Effector memory CD8-positive, alpha-beta T cell (primary cell): ENCODE measurements around the gene ZNF248.
A peak's percentile ranks its signal among the peaks of the same experiment; 100 is the strongest.
"Not testable (repeated sequence)": the region's sequence is repeated elsewhere in the genome, so short reads cannot be mapped to it uniquely, and the experiment has no call there.

ENCODE experiments used
- ATAC-seq: fragments of 150-1000 bp; cut with Tn5 transposase; replicated peaks from 2 replicates; pipeline ENCODE4 v1.10.0; 2021; ENCODE audit warnings: mild to moderate bottlenecking, moderate library complexity
- DNase-seq, 3 experiments: peaks; one replicate each; pipeline ENCODE4 v3.0.0; 2021
- H3K27ac Mint-ChIP-seq, 2 donors: one replicate each; pipeline ENCODE4 v1.8.0; 2022; ENCODE audit warnings: mild to moderate bottlenecking in 2 of 2, mixed read lengths in 2 of 2, moderate library complexity in 2 of 2
- H3K27me3 Mint-ChIP-seq, 2 donors: one replicate each; pipeline ENCODE4 v1.8.0; 2022; ENCODE audit warnings: mixed read lengths in 2 of 2
- H3K36me3 Mint-ChIP-seq: one replicate; pipeline ENCODE4 v1.8.0; 2022; ENCODE audit warnings: mild to moderate bottlenecking, moderate library complexity, mixed read lengths; ENCODE audit not compliant: insufficient read depth
- H3K4me1 Mint-ChIP-seq, 2 donors: one replicate each; pipeline ENCODE4 v1.8.0; 2022; ENCODE audit warnings: low read depth in 2 of 2, mixed read lengths in 2 of 2
- H3K4me3 Mint-ChIP-seq, 2 donors: one replicate each; pipeline ENCODE4 v1.8.0; 2022; ENCODE audit warnings: mild to moderate bottlenecking in 2 of 2, mixed read lengths in 2 of 2, moderate library complexity in 2 of 2
- H3K9me3 Mint-ChIP-seq, 2 donors: one replicate each; pipeline ENCODE4 v1.8.0; 2022; ENCODE audit warnings: mixed read lengths in 2 of 2

Gene ZNF248

GRCh38 chr10:37859270-37859669, 1.9 kb upstream of the ZNF248 start:
- ATAC-seq, H3K27me3 Mint-ChIP-seq, H3K27ac Mint-ChIP-seq, H3K4me3 Mint-ChIP-seq, H3K9me3 Mint-ChIP-seq, DNase-seq: not testable (repeated sequence)
- peaks cover 18 to 27% of the 10 kb centered on the region in 2 donors for H3K4me1 Mint-ChIP-seq
- H3K36me3 Mint-ChIP-seq, result peaks cover 13% of the 10 kb centered on the region

- no peaks in the 10 kb centered on the region for H3K9me3 Mint-ChIP-seq
- H3K27me3 Mint-ChIP-seq, result no peaks in the 10 kb centered on the region
- H3K4me3 Mint-ChIP-seq, result peak overlapping the region; percentile 85 to 93
- H3K4me1 Mint-ChIP-seq, result peaks cover 21 to 34% of the 10 kb centered on the region in 2 donors
- peak; percentile 6 for ATAC-seq
- peak overlapping the region; percentile 91 to 97 for H3K27ac Mint-ChIP-seq
- no peak for DNase-seq
- peaks cover 15% of the 10 kb centered on the region for H3K36me3 Mint-ChIP-seq
Observed at GRCh38 chr10:37856881-37857286, 526 bp downstream of the ZNF248 start.

DNA sequence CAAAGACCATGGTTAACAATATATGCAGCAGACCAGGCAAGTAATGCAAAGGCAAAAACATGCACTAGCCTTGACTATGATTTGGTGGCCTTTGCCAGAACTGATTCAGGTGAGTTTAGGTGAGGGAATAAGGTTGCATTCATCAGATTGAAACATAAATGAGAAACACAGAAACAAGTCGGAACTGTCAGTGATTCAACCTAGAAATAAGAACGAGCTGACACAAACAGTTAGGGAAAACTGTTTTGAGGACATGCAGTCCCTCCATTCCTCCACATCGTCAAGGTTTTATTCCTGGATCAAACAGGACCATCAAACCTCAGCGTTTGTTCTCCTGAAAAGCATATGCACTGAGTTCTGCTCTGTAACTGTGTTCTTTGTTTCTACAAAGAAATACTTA, 1.8 kb downstream of the ZNF248 start:
- peaks cover 21 to 40% of the 10 kb centered on the region in 2 donors for H3K4me1 Mint-ChIP-seq
- H3K27me3 Mint-ChIP-seq, result no peaks in the 10 kb centered on the region
- no peak for ATAC-seq
- H3K36me3 Mint-ChIP-seq, result peaks cover 16% of the 10 kb centered on the region
- DNase-seq, result no peak
- H3K27ac Mint-ChIP-seq, result no peak overlapping the region
- H3K4me3 Mint-ChIP-seq, result no peak overlapping the region
- H3K9me3 Mint-ChIP-seq, result no peaks in the 10 kb centered on the region

DNA sequence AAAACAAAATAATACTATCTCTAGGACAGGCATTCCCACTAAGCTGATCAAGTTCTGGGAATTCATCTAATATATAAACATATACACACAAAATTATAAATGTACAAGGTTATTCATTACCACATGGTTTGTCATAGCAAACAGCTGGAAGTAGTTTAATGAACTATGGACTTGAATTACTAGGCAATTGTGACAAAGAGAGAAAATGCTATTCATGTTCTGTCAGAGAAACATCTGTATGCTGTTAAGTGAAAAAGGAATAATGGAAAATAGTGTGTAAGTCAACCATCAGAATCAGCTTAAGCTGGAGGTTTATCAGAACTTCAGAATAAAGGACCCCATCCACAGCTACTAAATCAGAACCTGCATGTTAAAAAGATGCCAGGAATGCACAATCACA, 2.8 kb downstream of the ZNF248 start:
- H3K36me3 Mint-ChIP-seq, result peaks cover 19% of the 10 kb centered on the region

GRCh38 chr10:37844644-37845043, 12.8 kb downstream of the ZNF248 start:
- Mint-ChIP-seq H3K27me3 (no peaks in the 10 kb centered on the region), H3K27ac (peak overlapping the region in 1 of 2 donors; percentile 47), H3K9me3 (peaks cover 0 to 1% of the 10 kb centered on the region in 2 donors), H3K36me3 (peaks cover 16% of the 10 kb centered on the region), H3K4me1 (peaks cover 2 to 11% of the 10 kb centered on the region in 2 donors), H3K4me3 (no peak overlapping the region)
- ATAC-seq (no peak), DNase-seq (no peak)

More for the DNA sequence above, 2.8 kb downstream of the ZNF248 start:
- Mint-ChIP-seq H3K27ac (no peak overlapping the region), H3K9me3 (no peaks in the 10 kb centered on the region), H3K4me1 (peaks cover 21 to 40% of the 10 kb centered on the region in 2 donors), H3K4me3 (no peak overlapping the region), H3K27me3 (no peaks in the 10 kb centered on the region)
- ATAC-seq (no peak), DNase-seq (no peak)

GRCh38 chr10:37839243-37839642, 18.2 kb downstream of the ZNF248 start:
- no peaks in the 10 kb centered on the region for H3K27me3 Mint-ChIP-seq
- peaks cover 3 to 5% of the 10 kb centered on the region in 2 donors for H3K4me1 Mint-ChIP-seq
- peaks cover 18% of the 10 kb centered on the region for H3K36me3 Mint-ChIP-seq
- no peak overlapping the region for H3K27ac Mint-ChIP-seq
- DNase-seq, result no peak
- ATAC-seq, result no peak
- no peak overlapping the region for H3K4me3 Mint-ChIP-seq
- H3K9me3 Mint-ChIP-seq, result peaks cover 7 to 16% of the 10 kb centered on the region in 2 donors

DNA sequence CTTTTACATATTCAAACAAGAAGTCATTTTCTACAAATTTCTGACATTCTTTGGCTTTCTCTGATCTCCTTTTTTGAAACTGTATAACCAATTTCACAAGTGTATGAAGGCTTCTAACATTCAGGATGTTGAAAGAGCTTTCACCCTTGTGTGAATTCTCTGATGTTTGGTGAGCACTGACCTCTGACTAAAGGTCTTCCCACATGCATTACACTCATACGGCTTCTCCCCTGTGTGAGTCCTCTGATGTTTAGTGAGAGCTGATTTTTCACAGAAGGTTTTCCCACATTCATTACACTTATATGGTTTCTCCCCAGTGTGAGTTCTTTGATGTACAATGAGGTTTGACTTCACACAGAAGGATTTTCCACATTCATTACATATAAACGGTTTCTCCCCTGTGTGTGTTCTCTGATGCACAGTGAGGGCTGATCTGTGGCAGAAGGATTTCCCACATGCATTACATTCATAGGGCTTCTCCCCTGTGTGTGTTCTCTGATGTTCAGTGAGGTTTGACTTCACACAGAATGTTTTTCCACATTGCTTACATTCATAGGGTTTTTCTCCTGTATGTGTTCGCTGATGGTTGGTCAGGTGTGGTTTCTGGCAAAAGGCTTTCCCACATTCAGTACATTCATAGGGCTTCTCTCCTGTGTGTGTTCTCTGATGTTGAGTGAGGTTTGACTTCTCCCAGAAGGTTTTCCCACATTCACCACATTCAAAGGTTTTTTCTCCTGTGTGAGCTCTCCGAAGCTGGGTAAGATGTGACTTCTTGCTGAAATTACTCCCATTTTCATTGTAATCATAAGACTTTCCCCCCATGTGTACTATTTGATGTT, 25.7 kb downstream of the ZNF248 start:
- Mint-ChIP-seq H3K9me3 (peaks cover 18 to 53% of the 10 kb centered on the region in 2 donors), H3K4me3 (no peak overlapping the region), H3K36me3 (peaks cover 32% of the 10 kb centered on the region), H3K27ac (no peak overlapping the region), H3K27me3 (no peaks in the 10 kb centered on the region), H3K4me1 (no peaks in the 10 kb centered on the region)
- no peak for DNase-seq
- no peak for ATAC-seq

GRCh38 chr10:37826806-37827205, 30.6 kb downstream of the ZNF248 start:
- ATAC-seq, result no peak
- peaks cover 8% of the 10 kb centered on the region for H3K36me3 Mint-ChIP-seq
- H3K9me3 Mint-ChIP-seq, result peaks cover 13 to 28% of the 10 kb centered on the region in 2 donors

GRCh38 chr10:37821237-37821636, 36.2 kb downstream of the ZNF248 start:
- peaks cover 3% of the 10 kb centered on the region for H3K36me3 Mint-ChIP-seq
- DNase-seq, result no peak
- H3K4me1 Mint-ChIP-seq, result no peaks in the 10 kb centered on the region

More at GRCh38 chr10:37826806-37827205, 30.6 kb downstream of the ZNF248 start:
- no peak overlapping the region for H3K4me3 Mint-ChIP-seq
- no peak for DNase-seq
- H3K27ac Mint-ChIP-seq, result no peak overlapping the region
- no peaks in the 10 kb centered on the region for H3K4me1 Mint-ChIP-seq
- no peaks in the 10 kb centered on the region for H3K27me3 Mint-ChIP-seq

GRCh38 chr10:37819797-37820196, 37.6 kb downstream of the ZNF248 start:
- peaks cover 13 to 37% of the 10 kb centered on the region in 2 donors for H3K9me3 Mint-ChIP-seq

More at GRCh38 chr10:37821237-37821636, 36.2 kb downstream of the ZNF248 start:
- H3K4me3 Mint-ChIP-seq, result no peak overlapping the region
- H3K27ac Mint-ChIP-seq, result no peak overlapping the region
- no peaks in the 10 kb centered on the region for H3K27me3 Mint-ChIP-seq
- peaks cover 17 to 28% of the 10 kb centered on the region in 2 donors for H3K9me3 Mint-ChIP-seq
- ATAC-seq, result no peak

GRCh38 chr10:37816290-37816689, 41.1 kb downstream of the ZNF248 start:
- peaks cover 15 to 56% of the 10 kb centered on the region in 2 donors for H3K9me3 Mint-ChIP-seq

More at GRCh38 chr10:37819797-37820196, 37.6 kb downstream of the ZNF248 start:
- Mint-ChIP-seq H3K4me1 (no peaks in the 10 kb centered on the region), H3K27me3 (no peaks in the 10 kb centered on the region), H3K27ac (no peak overlapping the region), H3K36me3 (peaks cover 3% of the 10 kb centered on the region), H3K4me3 (no peak overlapping the region)
- ATAC-seq (no peak), DNase-seq (no peak)

DNA sequence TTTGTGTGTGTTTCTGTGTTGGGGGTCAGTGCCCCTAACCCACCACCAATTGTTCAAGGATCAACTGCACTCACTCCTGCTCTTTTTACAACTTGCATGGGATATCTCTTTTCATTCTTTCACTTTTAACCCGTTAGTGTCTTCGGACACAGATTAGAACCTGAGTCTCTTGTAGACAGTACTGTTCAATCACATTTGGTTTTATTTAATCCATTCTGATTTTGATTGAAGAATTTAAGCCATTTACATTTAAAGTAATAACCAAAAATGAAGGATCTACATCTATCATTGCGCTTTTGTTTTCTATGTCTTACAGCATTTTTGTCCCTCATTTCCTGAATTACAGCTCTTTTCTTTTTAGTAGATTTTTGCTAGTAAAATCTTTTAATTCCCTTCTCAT, 43.6 kb downstream of the ZNF248 start:
- Mint-ChIP-seq H3K27me3 (no peaks in the 10 kb centered on the region), H3K4me1 (no peaks in the 10 kb centered on the region), H3K27ac (no peak overlapping the region), H3K4me3 (no peak overlapping the region), H3K36me3 (no peaks in the 10 kb centered on the region), H3K9me3 (peaks cover 8 to 37% of the 10 kb centered on the region in 2 donors)
- ATAC-seq, result no peak
- DNase-seq, result no peak

More at GRCh38 chr10:37816290-37816689, 41.1 kb downstream of the ZNF248 start:
- ATAC-seq, result no peak
- no peaks in the 10 kb centered on the region for H3K27me3 Mint-ChIP-seq
- H3K36me3 Mint-ChIP-seq, result peaks cover 3% of the 10 kb centered on the region
- no peaks in the 10 kb centered on the region for H3K4me1 Mint-ChIP-seq
- no peak overlapping the region for H3K27ac Mint-ChIP-seq
- H3K4me3 Mint-ChIP-seq, result no peak overlapping the region
- DNase-seq, result no peak

DNA sequence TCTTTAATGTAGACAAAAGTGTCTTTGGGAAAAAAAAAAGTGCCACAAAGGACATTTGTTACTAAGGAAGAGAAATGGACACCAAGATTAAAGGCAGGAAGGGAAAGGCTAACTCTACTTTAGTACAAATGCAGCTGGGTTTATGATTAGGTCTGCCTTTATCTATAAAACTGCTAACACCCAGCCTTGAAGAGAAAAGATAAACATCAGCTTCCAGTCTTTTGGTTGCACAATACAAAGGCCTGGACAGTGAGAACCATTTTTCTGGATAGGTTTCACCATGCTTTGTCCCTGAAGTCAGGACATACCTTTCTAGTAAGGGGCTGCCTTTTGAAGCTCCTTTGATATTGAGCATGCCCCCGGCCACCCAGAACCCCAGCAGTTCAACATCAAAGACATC, 45.1 kb downstream of the ZNF248 start:
- DNase-seq, result no peak
- peaks cover 8 to 37% of the 10 kb centered on the region in 2 donors for H3K9me3 Mint-ChIP-seq
- no peak overlapping the region for H3K4me3 Mint-ChIP-seq
- no peak overlapping the region for H3K27ac Mint-ChIP-seq
- no peaks in the 10 kb centered on the region for H3K27me3 Mint-ChIP-seq
- H3K4me1 Mint-ChIP-seq, result no peaks in the 10 kb centered on the region
- ATAC-seq, result no peak
- H3K36me3 Mint-ChIP-seq, result no peaks in the 10 kb centered on the region

DNA sequence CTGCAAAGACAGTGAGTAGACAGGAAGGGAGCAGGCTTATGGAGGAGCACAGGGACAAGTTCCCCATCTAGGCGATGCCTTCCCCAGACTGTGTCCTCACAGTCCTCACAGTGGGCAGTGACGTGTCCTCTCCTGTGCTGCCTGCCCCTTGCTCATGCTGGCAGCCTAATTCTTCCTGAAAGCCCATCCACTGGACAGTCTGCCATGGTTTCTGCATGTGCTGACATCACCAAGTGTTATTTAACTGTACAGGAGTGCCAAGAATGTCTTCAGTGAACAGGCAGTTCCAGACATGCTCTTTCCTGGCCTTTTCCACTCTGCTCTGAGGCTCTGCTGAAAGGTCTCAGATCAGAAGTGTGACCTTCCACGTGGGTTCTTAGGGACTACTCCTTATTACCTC, 54.1 kb downstream of the ZNF248 start:
- ATAC-seq (no peak), DNase-seq (no peak)
- Mint-ChIP-seq H3K4me1 (no peaks in the 10 kb centered on the region), H3K4me3 (no peak overlapping the region), H3K36me3 (no peaks in the 10 kb centered on the region), H3K27ac (no peak overlapping the region), H3K27me3 (no peaks in the 10 kb centered on the region), H3K9me3 (peaks cover 0 to 7% of the 10 kb centered on the region in 2 donors)
